Femur (tissue), 1 donor: ENCODE results near the gene CHST13.

Experiments used
- DNase-seq: peaks from one replicate; pipeline ENCODE4 v3.0.0-alpha.2; 2017

Gene CHST13, protein sequence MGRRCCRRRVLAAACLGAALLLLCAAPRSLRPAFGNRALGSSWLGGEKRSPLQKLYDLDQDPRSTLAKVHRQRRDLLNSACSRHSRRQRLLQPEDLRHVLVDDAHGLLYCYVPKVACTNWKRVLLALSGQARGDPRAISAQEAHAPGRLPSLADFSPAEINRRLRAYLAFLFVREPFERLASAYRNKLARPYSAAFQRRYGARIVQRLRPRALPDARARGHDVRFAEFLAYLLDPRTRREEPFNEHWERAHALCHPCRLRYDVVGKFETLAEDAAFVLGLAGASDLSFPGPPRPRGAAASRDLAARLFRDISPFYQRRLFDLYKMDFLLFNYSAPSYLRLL

DNA sequence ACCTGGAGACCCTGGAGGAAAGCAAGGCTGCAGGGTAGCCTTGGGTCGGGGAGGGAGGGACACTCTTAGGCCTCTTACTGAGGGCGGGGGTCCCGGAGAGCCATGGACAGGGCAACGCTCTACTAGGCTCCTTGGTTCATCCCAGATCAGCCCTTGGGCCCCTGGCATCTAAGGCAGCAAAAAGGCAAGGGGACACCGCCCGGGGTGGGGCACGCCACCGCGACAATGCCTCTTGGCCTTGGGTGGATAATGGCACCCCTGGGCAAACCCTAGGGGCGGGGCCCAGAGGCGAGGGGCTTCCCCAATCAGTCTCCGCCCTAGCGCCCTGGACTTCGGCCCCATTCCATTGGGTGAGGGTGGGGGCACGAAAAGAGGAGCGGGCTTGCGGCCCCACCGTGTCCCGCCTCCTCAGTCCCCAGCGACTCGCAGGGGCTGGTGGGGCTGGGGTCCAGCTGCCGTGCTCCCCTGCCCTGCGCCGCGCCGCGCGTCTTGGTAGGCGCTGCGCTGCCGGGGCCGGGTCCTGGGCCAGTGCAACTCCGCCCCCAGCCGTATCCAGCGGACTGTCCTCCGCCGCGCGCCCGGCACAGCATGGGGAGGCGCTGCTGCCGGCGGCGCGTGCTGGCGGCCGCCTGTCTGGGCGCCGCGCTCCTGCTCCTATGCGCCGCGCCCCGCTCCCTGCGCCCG lies at the start of gene CHST13:
CHST13 (plus strand) TSS at position 411 of the 684 bp plus-strand sequence; CDS start at position 589, 178 bp downstream.
- peak; percentile 60 for DNase-seq

DNA sequence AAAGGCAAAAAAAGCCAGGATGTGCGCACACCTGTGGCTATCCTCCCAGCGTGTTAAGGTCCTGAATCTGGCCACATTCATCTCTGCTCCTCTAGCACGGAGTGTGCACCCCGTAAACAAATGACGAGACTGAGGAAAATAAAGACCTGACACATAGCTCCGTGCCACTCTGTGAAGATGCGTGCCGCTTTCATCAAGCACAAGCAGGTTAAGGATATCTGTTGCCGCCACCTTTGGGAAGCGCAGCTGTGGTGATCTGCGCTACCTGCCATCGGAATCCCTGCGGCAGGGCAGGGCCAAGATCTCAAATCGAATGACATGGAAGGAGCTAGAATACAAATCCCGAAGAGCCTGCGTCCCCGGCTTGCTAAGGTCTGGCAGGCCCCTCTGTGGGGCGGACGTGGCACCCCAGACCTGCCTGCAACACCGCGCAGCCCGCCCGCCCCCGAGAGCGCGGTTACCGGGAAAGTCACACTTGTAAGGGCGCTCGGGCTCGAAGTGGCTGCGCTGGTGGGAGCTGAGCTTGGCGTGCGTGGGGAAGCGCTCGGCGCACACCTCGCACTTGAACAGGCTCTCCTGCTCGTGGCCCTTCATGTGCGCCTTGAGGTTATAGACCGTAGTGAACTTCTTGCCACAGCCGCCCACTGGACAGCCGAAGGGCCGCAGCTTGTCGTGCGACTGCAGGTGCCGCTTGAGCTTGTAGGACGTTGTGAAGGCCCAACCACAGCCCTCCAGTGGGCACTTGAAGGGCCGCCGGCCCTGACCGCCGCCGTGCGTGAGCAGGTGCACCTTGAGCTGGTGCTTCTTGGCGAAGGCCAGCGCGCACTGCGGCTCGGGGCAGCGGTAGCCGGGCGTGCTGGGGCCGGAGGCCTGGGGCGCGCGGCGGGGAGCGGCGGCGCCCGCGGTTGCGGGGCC lies 49.2 kb upstream of the CHST13 start:
- peak; percentile 58 for DNase-seq

DNA sequence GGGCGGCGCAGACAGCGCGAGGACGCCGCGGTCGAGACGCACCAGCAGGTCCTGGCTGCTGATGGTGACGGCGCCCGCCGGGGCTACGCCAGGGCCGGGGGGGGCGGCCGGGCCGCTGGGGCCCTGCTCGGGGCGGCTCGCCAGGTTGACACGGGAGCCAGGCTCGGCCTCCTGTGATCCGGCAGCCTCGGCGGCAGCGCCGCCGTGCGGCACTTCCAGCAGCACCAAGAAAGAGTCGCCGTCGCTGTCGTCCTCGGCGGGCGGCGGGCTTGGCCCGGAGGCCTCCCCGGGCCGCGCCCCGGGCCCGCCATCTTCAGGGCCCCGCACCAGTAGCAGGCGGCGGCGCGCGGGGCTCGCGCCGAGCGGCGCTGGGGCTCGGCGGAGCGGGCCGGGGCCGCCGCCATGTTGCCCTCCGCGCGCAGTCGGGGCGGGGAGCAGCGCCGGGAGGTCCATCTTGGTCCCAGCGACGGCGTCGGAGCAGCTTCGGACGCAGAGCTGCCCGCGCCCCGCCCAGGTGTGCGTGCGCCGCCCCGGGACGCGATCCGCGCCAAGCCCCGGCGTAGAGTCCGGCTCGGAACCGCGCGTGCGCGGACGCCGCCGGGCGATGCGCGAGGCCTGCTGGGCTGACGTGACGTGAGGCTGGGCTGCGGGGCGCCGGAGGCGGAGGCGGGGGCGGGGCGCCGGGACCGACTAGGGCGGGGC lies 48.4 kb upstream of the CHST13 start, which contains the start of gene ZXDC:
ZXDC (minus strand) TSS at position 479 of the 702 bp plus-strand sequence; CDS start at position 453, 26 bp downstream.
- DNase-seq: peak; percentile 97

DNA sequence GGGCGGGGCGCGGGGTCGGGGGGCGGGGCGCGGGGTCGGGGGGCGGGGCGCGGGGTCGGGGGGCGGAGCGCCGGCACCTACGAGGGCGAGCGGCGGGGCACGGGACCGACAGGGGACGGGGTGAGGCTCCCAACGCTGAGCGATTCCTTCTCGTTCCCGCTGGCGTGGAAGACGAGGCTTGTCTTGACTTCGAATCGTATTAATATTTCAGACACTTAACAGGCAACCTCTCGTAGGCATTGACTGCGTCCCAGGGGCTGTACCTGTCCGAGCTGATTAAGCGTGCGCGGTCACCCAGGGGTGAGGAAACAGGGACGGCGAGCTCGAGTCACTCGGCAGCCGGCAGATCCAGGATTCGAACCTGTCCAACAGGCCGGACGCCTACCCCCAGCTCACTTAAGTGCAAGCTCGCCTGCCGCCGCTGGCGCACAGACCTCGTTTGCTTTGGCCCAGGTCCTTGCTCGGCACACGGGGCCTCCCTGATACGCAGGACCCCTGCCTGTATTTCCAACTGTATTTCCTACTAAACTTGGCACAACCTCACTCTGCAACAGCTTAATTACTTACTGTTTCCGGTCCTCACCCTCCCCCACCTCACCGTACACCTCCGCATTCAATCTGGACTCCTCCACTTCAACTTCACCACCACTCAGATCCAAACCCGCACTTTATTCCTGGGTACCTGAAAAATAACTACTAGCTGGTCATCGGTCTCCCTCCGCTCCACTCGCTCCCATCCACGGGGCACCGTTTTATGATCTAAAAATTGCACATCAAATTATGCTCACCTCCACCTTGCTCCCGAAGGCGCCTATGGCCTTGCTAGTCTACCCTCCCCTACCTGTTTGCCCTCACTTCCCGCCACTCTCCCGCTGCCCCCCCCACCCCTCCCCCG lies 47.5 kb upstream of the CHST13 start:
- peak; percentile 71 for DNase-seq

DNA sequence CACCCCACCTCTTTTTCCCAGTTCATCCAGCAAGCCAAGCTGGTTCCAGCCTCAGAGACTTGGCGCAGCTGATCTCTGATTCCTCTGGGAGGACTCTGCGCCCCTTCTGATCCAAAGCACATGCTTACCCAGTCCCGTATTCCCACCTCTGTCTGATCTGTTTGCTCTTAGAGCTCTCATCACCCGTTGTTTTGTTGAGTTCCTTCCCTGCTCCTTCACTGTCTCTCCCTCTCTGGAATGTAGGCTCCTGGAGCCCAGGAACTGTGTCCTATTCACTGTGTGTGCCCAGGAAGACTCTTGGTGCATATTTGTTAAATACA lies 46.9 kb upstream of the CHST13 start:
- DNase-seq: no peak

DNA sequence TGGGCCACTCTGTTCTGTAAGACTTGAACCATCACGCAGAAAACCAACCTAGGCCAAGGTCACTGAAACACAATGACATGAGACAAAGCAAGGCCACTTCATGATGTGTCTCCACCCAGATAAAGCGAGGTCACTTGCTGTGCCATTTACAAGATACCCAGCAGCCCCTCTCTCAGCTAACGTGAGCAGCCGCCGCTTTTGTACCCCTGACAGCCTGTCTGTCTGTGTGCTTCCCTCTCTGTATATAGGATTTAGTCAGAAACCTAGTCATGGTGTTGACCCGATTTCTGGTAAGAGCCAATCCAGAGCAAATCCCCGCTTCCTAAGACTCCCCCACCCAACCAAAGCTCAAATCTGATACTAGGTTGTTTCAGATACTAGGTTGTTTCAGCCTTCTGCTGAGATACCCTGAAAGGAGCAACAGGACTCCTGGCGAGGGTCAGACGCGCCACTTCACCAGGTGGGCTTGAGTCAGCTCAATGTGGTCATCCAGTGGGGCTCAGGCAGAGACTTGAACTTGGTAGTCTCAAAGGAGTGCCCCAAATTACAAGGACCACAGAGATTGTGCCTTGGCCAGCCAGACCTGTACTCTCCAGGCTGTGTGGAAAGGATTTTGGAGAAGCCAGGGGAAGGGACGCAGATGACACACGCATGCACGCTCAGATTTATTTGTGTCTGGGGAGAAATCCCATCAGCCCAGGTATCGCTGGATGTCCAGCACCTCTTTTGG lies 45.2 kb upstream of the CHST13 start:
- no peak for DNase-seq

DNA sequence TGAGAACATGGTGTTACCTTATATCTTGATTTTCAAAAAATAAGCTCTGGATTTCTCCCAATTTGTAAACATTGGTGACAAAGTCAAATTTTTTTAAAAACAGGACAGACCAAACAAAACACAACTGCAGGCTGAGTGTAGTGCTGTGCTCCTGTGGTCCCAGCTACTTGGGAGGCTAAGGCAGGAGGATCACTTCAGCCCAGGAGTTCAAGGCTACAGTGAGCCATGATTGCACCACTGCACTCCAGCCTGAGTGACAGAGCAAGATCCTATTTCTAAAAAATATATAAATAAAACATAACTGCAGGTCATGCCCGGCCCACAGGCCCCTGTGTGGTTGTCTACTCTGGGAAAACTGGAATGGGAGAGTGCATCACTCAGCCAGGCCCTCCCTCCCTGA lies 44.3 kb upstream of the CHST13 start:
- DNase-seq: no peak

DNA sequence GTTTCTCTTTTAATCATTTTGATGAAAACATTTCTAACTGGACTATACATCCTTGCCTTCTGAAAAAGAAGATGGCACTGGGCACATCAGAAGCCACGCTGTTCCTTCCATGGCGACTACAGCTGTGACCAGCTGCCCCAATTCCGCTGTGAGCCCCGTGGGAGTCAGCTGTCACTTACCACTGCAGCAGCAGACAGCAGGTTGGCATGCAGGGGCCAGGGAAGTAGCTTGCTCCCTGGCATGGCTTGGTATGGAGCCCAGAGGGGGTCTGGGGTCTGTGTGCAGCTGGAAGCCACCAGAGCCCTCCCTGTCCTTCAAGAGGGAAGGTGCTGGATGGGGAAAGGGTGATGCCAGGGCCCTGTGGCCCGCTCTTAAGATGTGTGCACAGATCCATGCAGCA lies 43.7 kb upstream of the CHST13 start:
- peak; percentile 59 for DNase-seq

DNA sequence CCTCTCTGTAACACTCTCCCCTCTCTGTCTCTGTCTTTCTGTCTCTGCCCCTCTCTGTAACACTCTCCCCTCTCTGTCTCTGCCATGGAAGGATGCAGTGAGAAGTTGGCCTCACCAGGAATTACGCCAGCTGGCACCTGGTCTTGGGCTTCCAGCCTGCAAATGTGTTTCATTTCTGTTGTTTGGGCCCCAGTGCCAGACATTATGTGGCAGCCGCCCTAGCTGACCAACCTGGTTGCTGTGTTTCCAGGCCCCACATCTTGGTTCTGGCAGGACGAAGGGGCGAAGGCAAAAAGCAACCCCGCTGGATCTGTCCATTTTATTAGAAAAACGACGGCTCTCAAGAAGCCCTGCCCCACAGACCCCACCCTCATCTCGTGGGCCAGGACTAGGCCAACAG lies 43.1 kb upstream of the CHST13 start:
- peak; percentile 75 for DNase-seq

DNA sequence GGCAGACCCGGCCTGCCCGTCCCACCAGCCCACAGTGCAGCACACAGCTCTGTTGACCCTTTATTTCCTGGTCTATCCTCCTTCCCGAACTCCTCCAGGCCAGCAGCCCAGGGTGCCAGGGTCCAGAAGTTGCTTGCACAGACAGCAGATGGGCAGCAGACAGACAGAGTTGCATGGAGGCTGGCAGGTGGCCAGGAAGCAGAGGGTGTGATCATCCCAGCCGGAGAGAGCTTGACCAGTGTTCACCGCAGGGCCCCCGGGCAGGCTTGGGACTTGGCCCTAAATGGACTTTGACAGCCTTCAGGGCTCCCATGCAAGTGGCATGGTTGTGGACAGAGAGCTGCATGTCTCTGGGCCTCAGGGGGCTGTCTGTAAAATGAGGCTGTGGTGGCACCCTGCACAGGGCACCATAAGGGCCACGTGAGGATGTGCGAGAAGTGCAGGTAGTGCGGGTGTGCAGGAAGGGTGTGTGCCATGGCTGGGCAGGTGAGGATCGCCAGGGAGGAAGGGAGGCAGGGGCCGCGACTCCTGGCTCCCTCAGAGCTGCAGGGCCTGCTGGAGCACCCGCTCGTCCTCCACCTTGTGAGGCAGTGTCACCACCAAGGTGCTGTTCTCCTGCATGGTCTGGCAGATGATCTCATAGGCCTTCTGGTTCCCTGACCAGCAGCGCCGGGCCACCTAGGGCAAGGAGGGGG lies 42.0 kb upstream of the CHST13 start:
- peak; percentile 78 for DNase-seq

DNA sequence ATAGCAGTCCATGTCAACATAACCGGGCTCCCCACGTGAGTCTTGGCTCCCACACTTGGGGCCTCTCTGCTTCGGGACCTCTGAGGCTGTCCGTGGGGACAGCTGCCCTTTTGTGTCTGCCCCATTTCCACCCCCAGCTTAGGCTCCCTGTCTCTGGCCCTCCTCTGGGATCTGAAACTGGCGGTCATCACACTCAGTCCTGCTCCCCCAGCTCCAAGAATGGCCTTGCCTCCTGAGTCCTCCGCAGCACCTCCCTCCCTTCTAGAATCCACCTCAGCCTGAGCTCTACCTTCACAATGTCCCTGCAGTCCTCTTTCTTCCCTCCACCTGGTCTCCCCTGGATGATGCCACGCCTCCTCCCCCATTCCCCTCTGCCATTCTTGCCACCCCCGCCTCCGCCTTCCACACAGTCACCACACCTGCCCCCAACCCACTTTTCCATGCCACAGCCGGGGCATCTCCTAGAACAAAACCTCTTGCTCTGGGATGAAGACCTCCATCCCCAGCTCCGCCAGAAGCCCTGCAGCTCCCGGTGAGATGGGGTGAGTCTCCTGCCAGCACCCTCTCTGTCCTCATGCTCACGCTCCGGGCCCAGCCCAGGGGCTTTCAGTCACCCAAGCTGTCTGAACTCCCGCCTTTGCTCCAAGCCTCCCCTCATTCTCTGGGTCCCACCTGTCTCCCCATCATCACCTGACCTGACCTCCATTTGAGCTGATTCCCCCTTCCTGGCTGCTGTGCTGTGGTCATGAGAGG lies 41.3 kb upstream of the CHST13 start:
- DNase-seq: no peak

DNA sequence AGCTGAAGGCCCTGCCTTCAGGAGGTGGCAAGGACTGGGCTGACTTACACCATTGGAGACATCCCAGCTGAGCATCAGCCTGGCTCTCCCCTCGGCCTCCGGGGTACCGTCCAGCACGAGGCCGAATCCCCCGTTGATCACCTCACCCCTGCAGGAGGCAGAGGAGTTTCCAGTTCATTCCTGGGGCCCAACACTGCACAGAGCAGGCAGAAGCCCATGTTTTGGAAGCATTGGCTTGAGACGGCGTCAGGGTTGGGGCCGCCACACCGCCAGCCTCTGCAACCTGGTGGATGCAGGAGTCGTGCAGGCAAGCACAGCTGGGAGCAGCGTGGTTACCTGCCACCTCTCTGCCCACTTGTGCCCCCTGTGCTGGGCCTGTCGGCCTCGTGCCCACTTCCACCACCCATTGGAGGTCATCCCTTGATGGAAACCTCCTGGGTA lies 40.6 kb upstream of the CHST13 start:
- DNase-seq: no peak

DNA sequence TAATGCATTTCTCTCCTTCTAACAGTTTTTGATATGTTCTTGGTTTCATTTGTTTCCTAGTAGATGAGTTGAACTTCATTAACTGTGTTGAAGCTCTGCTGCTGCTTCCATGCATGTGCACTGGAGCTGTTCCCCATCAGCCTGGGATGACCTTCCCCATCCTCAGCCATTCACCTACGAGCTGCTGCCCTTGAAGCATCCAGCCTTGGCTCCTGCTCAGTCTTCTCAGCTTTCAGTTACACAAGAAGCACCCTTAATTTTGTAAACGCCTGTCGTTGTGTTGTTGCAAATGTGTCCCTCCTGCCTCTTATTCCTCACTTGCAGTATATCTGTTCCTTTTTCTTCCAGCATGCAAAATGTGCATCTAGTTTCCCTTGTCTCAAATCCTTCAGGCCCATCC lies 39.8 kb upstream of the CHST13 start:
- DNase-seq: no peak

DNA sequence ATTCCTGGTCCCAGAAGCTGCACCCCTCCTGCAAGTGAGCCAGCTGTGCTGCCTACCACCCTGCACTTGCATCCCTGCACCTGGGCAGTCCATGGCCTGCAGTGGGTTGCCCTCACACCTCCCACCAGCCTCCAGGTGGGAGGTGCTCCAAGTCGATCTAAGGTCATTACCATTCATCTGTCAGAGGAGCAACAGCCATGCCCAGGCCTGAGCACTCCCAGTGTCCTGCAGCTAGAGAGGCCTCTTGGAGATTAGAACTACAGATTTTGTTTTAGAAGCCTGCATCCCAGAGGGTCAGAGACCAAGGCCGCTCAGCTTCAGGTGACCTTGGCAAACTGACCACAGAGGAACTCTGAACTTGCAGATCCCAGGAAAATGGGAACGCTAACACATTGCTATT lies 39.3 kb upstream of the CHST13 start:
- no peak for DNase-seq

DNA sequence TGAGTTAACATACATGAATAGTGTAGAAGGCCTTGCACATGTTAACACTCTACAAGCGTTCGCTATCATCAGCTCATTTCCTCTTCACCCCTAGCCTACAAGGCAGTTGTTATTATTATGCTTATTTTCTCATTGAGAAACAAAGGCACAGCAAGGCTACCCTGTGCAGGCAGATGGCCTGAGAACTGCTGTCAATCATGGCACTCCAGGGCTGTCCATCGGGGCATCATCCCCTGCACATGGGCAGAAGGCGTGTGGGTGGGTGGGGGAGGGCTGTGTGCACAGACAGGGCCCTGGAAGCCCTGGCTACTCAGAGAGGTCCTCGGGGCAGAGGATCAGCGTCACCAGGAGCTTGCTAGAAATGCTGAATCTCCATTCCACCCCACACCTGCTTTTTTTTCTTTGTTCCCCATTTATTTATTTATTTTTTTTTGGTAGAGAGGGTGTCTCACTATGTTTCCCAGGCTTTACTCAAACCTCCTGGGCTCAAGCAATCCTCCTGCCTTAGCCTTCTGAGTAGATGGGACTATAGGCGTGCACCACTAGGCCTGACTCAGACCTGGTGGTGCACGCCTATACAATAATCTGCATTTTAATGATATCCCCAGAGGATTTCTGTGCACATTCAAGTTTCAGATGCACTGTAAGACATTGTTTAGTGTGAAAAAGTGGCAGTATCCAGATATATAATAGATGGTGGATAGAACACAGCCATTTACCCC lies 38.6 kb upstream of the CHST13 start:
- DNase-seq: no peak

DNA sequence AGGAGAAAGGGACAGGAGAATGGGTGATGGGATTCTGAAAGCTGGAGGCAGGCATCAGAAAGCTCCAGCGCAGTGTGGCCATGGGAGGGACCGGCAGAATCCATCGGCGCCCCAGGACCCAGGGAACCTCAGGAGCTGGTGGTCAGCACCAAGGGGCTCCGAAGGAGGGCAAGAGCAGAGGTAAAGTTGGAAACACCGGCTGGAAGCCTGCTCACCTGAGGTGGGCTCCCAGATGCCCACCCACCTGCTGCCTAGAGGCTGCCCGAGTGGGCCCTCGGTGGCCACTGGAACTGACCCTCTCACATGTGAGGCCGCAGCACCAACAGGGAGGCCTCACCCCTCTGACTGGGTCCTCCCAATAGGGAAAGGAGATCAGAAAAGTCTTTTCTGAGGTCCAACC lies 38.0 kb upstream of the CHST13 start:
- no peak for DNase-seq

DNA sequence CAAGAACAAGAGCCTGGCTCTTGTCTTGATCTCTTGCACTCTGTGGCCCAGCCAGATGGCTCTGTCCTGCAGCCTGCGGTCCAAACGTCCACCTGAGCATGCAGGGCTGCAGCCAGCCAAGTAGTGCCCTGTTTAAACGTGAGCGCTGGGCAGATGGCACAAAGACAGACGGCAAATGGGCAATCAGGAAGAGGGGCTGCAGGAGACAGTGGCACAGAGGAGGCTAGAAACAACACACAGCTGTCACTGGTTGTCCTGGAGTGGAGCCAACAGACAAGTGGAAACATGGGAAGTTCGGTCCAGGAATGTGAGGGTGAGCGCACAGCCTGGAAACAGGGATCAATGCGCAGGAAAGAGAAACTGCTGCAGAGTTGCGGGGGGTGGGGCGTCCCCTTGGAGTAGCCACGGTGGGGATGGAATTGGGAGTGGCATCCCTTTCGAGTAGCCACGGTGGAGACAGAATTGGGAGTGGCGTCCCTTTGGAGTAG lies 37.6 kb upstream of the CHST13 start:
- no peak for DNase-seq

DNA sequence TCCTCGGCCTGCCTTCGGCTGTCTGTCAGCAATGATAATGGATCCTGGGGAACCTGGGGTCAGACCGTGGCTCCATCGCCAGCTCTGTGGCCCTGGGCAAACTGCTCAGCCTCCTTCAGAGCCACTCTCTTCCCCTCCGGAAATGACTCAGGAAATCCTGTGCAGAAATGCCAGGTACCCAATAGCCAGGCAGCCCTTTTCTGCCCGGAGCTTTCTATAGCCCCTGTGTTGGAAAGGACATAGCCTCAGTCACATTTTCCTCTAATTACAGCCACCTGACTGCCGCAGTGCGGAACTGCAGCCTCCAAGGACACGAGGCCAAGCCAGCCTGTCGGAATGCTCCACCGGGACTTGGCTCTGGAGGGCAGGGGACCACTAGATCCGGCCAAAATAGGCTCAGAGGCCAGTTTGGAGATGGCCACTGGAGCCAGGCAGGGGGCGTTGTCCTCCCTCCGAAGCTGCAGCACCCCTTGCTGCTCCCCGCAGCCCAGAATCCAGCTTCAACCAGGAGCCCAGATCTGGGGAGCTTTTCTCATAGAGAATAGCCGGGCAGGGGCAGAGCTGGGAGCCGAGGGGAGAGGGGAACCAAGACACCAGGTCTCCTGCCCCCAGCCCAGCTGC lies 36.7 kb upstream of the CHST13 start:
- DNase-seq: peak; percentile 65
